HL-60/S4 (cell line): ENCODE data around the gene C10orf143.

Experiments used
- in situ Hi-C: fragments of 300-500 bp; cut with MboI; formaldehyde crosslinking; loops from 2 replicates; pipeline ENCODE4 v1.14.3; 2022; ENCODE audit warnings: low sequenced_read_pairs

C10orf143 gene

DNA sequence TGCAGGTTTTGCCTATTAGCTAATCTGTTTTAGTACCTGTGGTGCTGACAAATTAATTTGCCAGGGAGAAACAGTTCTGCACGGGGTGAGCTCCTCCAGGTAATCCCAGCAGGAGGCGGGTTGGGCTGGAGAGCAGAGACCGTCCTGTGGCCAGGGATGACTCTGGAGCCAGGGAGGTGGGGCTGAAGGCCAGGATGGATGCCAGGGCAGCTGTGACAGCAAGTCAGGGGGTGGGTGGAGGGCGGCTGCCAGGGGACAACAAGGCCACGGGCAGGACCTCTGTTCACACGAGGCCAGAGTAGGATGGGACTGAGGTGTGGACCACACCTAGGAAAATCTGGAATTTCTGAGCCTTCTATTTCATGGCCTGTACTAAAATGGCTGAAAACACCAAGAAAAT is 48.9 kb downstream of the C10orf143 start:
- in situ Hi-C loops: no loop called here

DNA sequence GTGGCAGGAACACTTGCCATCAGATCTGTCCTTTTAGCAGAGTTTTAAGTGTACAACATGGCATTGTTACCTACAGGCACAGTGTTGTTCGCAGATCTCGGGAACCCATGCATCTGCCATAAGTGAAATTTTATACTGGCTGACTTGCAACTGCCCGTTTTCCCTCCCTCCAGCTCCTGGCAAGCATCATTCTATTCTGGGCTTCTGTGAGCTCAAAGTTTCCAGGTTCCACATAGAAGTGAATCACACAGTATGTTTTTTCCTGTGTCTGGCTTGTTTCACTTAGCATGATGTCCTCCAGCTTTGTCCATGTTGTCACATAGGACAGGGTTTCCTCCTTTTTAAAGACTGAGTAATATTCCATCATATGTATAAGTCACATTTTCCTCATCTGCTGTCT is 56.6 kb downstream of the C10orf143 start:
- in situ Hi-C loops: no loop called here

- in situ Hi-C loops: no loop called here
These were observed 57.1 kb downstream of the C10orf143 start for GRCh38 chr10:130053561-130053960.

- in situ Hi-C loops: no loop called here
These were observed 58.4 kb downstream of the C10orf143 start for GRCh38 chr10:130052193-130052592.

GRCh38 chr10:130050721-130051120 is 59.9 kb downstream of the C10orf143 start:
- in situ Hi-C loops: no loop called here

- in situ Hi-C loops: no loop called here
These were observed 60.6 kb downstream of the C10orf143 start for GRCh38 chr10:130049987-130050386.

- in situ Hi-C loops: no loop called here
These were observed 61.4 kb downstream of the C10orf143 start for GRCh38 chr10:130049244-130049643.

DNA sequence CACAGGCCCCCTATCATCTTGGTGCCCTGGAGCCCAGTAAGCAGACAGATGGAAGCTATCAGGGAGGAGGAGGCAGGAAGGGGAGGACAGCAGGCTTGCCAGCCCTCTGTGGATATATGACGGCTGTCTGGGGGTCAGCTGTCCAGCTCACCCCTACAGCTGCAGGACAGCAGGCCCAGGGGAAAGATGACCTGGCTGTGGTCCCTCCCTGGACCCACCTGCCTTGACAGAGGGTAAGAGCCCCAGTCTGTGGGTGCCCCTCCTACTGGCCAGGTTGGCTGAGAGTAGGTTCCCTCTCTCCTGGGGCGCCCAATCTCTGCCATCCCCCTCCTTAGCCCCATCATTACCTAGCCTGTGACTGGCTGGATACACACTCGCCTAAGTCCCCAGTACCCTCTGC is 62.5 kb downstream of the C10orf143 start:
- in situ Hi-C loops: no loop called here

GRCh38 chr10:130047336-130047735 is 63.3 kb downstream of the C10orf143 start:
- in situ Hi-C loops: no loop called here

GRCh38 chr10:130046591-130046990 is 64.0 kb downstream of the C10orf143 start:
- in situ Hi-C loops: no loop called here

DNA sequence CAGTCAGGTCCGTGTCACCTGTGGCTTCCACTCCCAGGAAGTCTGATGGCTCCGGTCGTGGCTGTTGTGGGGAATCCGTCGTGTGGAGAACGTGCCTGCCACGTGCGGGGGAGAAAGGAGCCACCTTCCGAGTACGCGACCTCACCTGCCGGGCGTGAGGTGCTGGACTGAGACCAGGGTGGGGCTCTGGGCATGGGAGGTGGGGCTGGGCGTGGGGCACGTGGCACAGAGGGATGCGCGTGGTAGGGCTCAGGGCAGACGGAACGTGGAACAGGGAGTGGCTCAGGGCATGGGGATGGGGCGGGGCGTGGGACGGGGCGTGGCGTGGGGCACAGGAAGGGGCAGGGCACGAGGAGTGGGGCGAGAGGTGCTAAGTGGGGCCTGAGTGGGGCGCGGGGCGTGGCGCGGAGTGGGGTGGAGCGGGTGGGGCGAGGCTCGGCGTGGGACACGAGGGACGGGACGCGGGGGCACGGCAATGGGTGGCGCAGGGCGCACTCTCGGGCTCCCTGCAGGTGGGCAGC is 64.8 kb downstream of the C10orf143 start:
- in situ Hi-C loops: no loop called here

DNA sequence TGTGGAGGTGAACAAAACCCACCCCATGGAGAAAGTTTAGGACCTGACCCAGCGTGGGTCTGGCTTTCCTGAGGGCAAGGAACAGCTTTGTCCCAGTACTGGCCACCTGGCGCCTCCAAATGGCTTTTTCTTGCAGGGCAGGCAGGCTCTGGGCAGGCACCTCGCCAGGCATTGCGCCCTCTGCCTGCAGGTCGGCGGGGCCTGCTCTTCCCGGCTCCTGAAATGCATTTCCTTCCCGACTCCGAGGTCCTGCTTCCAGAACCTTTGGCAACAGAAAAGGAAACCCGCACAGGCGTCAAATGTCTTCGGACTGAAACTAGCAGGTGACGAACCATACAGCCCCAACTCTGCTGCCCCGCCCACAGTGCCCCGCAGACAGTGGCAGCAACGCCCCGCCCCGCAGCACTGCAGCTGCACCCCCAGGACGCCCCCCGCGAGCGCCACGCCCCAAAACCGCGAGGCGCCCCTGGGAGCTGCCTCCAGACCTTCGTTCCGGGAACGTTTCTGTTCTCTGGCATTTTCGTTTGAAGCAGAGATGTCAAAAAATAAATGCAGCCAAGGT is 65.5 kb downstream of the C10orf143 start:
- in situ Hi-C loops: no loop called here

- in situ Hi-C loops: no loop called here
These were observed 66.3 kb downstream of the C10orf143 start for GRCh38 chr10:130044067-130045061.

DNA sequence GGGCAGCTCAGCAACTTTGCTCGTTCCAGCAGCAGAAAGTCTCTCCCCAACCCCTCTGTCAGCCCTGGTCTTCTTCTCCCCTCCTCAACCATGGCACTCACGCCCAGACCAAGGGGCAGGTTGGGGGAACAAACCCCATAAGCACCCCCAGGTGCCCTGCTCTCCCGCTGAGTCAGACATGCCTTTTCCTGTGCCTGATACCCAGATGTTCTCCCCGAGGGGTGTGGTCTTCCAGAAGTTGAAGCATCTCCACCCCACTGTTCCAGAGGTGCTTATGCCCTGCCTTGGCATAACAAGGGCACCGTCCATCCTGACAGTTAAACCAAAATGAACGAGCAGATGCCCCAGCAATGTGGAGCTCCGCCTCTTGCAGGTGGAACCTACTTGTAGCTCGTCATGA is 67.1 kb downstream of the C10orf143 start:
- in situ Hi-C loops: no loop called here

DNA sequence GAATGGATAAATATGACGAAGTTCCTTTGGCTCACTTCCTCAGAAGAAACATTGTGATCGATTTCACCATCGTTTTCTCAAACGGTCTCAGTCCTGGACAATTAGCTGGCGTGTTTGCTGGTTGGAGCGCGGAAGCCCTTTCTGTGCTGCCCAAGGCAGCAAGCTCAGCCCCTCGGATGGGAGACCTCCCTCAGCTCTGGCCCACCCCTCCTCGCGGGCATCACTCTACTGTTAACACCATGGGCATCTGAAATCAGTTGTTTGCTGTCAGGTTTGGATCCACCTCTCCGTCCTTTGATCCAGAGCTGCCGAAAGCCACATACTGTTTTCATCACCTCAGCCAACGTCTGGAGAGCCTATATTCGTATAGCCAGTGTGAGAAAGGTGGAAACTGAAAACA is 68.2 kb downstream of the C10orf143 start:
- in situ Hi-C loops: no loop called here

DNA sequence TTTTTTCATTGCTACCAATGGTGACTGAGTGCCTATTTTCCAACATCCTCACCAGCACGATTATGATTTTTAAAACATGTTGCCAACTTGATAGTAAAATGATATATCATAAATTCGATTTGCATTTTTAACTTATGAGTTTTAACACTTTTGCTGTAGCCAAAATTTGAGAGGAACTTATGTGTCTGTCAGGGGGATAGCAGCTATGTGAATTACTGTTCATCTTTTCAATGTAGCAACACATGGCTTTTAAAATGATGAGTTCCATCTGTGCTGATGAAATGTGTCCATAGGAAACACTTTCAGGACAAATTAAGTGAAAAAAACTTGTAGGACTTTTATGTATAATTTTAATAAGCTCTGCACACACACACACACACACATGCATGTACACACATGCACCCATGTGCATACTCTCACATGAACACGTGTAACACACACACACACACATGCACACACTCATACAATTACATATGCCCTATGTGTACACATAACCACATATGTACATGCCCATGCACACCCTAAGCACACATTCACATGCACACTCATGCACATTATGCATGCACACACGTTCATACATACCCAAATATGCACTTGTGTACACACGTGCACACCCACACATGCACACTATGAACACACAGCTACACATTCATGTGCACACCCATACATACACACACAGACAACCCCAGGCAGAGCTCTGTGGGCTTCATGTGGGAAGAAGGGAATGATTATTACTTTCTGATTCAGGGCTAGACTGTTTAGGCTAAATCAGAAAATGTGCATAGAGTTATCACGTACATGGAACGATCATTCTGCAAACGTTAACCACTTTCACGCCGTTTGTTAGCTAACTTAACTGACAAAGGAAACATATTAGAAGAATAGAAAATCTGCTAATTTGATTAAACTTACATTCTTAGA is 68.9 kb downstream of the C10orf143 start:
- in situ Hi-C loops: no loop called here

- in situ Hi-C loops: no loop called here
These were observed 69.8 kb downstream of the C10orf143 start for GRCh38 chr10:130040817-130041330.

DNA sequence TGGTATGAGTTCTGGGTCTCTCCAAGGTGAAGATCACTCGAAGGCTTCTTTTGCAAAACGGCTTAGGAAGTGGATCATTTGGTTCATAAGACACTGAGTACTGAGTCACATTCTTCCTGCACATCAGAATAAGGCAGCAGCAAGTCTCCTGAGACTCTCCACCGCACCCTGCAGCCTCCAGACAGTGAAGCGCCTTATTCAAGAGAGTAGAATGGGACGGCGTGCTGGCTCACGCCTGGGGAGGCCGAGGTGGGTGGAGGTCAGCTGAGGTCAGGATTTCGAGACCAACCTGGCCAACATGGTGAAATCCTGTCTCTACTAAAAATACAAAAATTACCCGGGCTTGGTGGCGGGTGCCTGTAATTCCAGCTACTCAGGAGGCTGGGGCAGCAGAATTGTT is 70.3 kb downstream of the C10orf143 start:
- in situ Hi-C loops: no loop called here

DNA sequence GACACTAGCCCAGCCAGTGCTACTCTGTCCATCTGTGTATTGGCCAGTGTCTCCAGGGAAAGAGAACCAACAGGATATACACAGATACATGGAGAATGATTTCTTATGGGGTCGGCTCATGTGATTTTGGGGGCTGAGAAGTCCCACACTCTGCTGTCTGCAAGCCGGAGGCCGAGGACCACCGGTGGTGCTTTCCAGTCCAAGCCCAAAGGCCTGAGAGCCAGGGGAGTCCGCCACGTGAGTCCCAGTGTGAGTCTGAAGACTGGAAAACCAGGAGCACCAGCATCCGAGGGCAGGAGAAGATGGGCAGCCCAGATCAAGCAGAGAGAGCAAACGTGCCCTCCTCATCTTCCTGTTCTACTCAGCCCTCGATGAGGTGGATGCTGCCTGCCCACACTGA is 71.5 kb downstream of the C10orf143 start:
- in situ Hi-C loops: no loop called here

DNA sequence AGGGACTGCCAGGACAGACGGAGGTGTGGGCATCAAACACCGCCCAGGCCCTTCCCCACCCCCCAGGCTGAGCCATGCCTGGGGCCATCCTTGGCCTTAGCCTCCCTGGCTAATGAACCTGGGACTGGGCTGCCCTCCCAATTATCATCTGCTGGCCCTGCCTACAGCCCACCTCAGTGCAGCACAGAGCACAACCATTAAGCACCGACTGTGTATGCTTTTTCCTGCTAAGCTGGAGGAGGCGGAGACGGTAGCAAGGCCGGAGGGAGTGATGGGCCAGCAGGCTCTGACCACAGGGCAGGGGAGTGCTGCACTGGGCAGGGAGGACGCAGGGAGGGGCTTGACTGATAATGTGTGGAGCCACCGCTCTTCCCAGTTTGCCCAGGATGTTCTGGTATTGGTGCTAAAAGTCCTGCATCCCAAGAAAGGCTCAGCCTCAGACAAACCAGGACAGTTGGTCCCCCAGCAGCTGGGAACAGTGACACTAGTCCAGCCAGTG is 72.0 kb downstream of the C10orf143 start:
- in situ Hi-C loops: no loop called here
